Stomach (tissue), 4 donors: ENCODE measurements around the gene KRTAP1-3.

ENCODE experiments used
- EP300 ChIP-seq: sonication (generic); formaldehyde crosslinking; IDR thresholded peaks from one replicate; pipeline ENCODE4 v1.6.1; 2017; ENCODE audit warnings: antibody characterized with exemption
- TF ChIP-seq, protein P1 (sequence below), 7 experiments: fragments of 450-650 bp in 4 of 7; fragments of 200-600 bp in 3 of 7; sonication (generic) in 3 of 7; IDR thresholded peaks; one replicate each; pipeline ENCODE4 v1.5.1; 2016 to 2019; ENCODE audit warnings: antibody characterized with exemption in 7 of 7, control low read depth in 2 of 7, mild to moderate bottlenecking in 1 of 7

DNA sequence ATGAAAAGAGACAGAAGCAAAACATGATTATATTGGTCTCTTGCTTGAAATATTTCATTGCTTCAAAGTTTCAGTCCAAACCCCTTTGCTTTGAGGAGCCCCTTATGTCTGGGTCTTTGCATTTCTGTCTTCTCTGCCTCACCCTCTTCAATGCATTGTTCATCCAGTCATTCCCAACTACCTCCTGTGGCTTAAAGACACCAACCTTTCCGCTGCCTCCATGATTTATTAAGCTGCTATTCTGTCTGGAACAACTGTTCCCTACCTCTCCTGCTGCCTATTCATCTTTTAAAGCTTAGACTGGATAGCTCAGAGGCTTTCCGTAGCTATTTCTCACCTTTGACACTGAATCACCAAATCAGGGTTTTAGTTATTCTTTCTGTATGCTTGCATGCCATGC is 37.3 kb downstream of the KRTAP1-3 start:
- TF ChIP-seq, protein P1, sequence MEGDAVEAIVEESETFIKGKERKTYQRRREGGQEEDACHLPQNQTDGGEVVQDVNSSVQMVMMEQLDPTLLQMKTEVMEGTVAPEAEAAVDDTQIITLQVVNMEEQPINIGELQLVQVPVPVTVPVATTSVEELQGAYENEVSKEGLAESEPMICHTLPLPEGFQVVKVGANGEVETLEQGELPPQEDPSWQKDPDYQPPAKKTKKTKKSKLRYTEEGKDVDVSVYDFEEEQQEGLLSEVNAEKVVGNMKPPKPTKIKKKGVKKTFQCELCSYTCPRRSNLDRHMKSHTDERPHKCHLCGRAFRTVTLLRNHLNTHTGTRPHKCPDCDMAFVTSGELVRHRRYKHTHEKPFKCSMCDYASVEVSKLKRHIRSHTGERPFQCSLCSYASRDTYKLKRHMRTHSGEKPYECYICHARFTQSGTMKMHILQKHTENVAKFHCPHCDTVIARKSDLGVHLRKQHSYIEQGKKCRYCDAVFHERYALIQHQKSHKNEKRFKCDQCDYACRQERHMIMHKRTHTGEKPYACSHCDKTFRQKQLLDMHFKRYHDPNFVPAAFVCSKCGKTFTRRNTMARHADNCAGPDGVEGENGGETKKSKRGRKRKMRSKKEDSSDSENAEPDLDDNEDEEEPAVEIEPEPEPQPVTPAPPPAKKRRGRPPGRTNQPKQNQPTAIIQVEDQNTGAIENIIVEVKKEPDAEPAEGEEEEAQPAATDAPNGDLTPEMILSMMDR (IDR thresholded peaks at IDR 0.05): no peak
- TF ChIP-seq EP300: no peak
